MM.1S (cell line): ENCODE data around the gene PLAAT4.

ENCODE experiments used
- DNase-seq: peaks from one replicate; pipeline ENCODE4 v3.0.0-alpha.2; 2015
- H2AFZ ChIP-seq: fragments of 300-600 bp; sonication (generic); 2 replicates; pipeline ENCODE4 v1.6.0; 2016; ENCODE audit warnings: antibody characterized with exemption, low read length
- H3F3A ChIP-seq: fragments of 300-600 bp; sonication (generic); 2 replicates; pipeline ENCODE4 v1.6.1; 2016; ENCODE audit warnings: mild to moderate bottlenecking, antibody characterized with exemption, low read length, moderate library complexity, mixed read lengths; ENCODE audit not compliant: insufficient read depth
- H3K27ac ChIP-seq: fragments of 300-600 bp; sonication (generic); 2 replicates; pipeline ENCODE4 v1.5.1; 2016; ENCODE audit warnings: mild to moderate bottlenecking, low read length
- H3K27me3 ChIP-seq: fragments of 300-600 bp; sonication (generic); replicated peaks from 2 replicates; pipeline ENCODE4 v1.6.0; 2016; ENCODE audit warnings: low read length; ENCODE audit not compliant: insufficient read depth
- H3K36me3 ChIP-seq: fragments of 300-600 bp; sonication (generic); replicated peaks from 2 replicates; pipeline ENCODE4 v1.6.1; 2016; ENCODE audit warnings: mild to moderate bottlenecking, low read length, mixed read lengths; ENCODE audit not compliant: insufficient read depth
- H3K4me1 ChIP-seq: fragments of 300-600 bp; sonication (generic); 2 replicates; pipeline ENCODE4 v1.6.1; 2016; ENCODE audit warnings: low read length, mixed read lengths
- H3K4me2 ChIP-seq: fragments of 300-600 bp; sonication (generic); 2 replicates; pipeline ENCODE4 v1.6.0; 2016; ENCODE audit warnings: low read depth, low read length
- H3K4me3 ChIP-seq: fragments of 300-600 bp; sonication (generic); 2 replicates; pipeline ENCODE4 v1.5.1; 2016; ENCODE audit warnings: low read length, mixed read lengths
- H3K79me2 ChIP-seq: fragments of 300-600 bp; sonication (generic); 2 replicates; pipeline ENCODE4 v1.6.1; 2016; ENCODE audit warnings: mixed run types, low read length, mixed read lengths
- H3K9ac ChIP-seq: fragments of 300-600 bp; sonication (generic); 2 replicates; pipeline ENCODE4 v1.6.1; 2016; ENCODE audit warnings: low read length, mixed read lengths
- H3K9me2 ChIP-seq: fragments of 300-600 bp; sonication (generic); replicated peaks from 2 replicates; pipeline ENCODE4 v1.6.1; 2016; ENCODE audit warnings: mild to moderate bottlenecking, low read length, mixed read lengths; ENCODE audit not compliant: insufficient read depth
- H3K9me3 ChIP-seq: fragments of 300-600 bp; sonication (generic); replicated peaks from 2 replicates; pipeline ENCODE4 v1.6.1; 2016; ENCODE audit warnings: mild to moderate bottlenecking, low read length, mixed read lengths; ENCODE audit not compliant: insufficient read depth
- H4K20me1 ChIP-seq: fragments of 300-600 bp; sonication (generic); 2 replicates; pipeline ENCODE4 v1.6.1; 2016; ENCODE audit warnings: mild to moderate bottlenecking, low read length, moderate library complexity, mixed read lengths; ENCODE audit not compliant: insufficient read depth
- EZH2 ChIP-seq: fragments of 300-600 bp; sonication (generic); optimal IDR thresholded peaks from 2 replicates; pipeline ENCODE3; 2017; ENCODE audit warnings: low read depth, mild to moderate bottlenecking, antibody characterized with exemption, low read length, mixed read lengths
- EZH2phosphoT487 ChIP-seq: fragments of 300-600 bp; sonication (generic); IDR thresholded peaks from 2 replicates; pipeline ENCODE4 v1.6.1; 2018; ENCODE audit warnings: antibody characterized with exemption, low read length
- TF ChIP-seq, protein P1 (sequence below): fragments of 300-600 bp; sonication (generic); IDR thresholded peaks from 2 replicates; pipeline ENCODE4 v1.5.1; 2016; ENCODE audit warnings: antibody characterized with exemption, low read length, mixed read lengths

PLAAT4 gene

DNA sequence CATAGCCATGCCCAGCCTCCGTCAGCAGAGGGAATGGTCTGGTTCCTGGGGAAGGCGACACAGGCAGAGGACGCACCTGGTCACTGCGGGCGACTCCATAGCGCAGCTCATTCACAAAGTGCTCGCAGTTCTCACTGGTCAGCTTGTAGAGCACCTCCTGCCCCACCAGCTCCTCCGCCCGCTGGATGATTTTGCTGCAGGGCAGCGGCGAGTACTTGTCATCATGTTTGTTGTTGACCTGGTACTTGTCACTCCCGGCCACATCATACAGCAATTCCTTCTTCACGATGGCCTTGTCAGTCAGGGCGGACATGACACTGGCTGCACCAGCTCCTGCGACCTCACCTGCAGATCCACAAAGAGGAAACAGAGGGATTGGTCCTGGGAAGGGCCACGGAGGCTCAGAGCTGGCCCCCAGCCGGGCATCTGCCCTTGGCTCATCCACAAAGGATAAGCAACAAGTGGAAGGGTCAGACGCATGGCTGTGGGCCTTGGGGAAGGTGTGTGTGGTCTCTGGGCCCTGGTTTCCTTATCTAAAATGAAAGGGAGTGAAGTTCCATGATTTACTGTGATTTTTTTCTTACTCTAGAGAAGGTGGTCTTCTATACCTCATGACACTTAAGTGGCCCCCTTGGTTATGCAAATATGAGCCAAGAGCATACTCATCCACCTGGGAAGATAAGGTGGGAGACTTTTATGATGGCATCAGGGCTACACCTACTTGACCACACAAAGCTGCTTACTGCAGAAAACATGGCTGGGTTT lies 53.6 kb downstream of the PLAAT4 start:
- no peak overlapping the region for H3K27ac ChIP-seq
- no peaks in the 10 kb centered on the region for H3K36me3 ChIP-seq
- H3K9me3 ChIP-seq, result no peaks in the 10 kb centered on the region

GRCh38 chr11:63592975-63593395 lies 56.4 kb downstream of the PLAAT4 start:
- Histone ChIP-seq H3F3A (no peaks in the 10 kb centered on the region), H3K79me2 (no peaks in the 10 kb centered on the region), H3K4me2 (no peak overlapping the region), H2AFZ (no peak overlapping the region), H3K9me3 (no peaks in the 10 kb centered on the region), H3K4me3 (no peak overlapping the region), H3K4me1 (no peaks in the 10 kb centered on the region), H3K27ac (no peak overlapping the region), H3K36me3 (no peaks in the 10 kb centered on the region), H3K9ac (no peak overlapping the region), H3K9me2 (no peaks in the 10 kb centered on the region), H3K27me3 (no peaks in the 10 kb centered on the region), H4K20me1 (no peaks in the 10 kb centered on the region)
- TF ChIP-seq EZH2 (no peak), EZH2phosphoT487 (no peak)
- TF ChIP-seq, protein P1, sequence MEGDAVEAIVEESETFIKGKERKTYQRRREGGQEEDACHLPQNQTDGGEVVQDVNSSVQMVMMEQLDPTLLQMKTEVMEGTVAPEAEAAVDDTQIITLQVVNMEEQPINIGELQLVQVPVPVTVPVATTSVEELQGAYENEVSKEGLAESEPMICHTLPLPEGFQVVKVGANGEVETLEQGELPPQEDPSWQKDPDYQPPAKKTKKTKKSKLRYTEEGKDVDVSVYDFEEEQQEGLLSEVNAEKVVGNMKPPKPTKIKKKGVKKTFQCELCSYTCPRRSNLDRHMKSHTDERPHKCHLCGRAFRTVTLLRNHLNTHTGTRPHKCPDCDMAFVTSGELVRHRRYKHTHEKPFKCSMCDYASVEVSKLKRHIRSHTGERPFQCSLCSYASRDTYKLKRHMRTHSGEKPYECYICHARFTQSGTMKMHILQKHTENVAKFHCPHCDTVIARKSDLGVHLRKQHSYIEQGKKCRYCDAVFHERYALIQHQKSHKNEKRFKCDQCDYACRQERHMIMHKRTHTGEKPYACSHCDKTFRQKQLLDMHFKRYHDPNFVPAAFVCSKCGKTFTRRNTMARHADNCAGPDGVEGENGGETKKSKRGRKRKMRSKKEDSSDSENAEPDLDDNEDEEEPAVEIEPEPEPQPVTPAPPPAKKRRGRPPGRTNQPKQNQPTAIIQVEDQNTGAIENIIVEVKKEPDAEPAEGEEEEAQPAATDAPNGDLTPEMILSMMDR, result peak; percentile 44
- no peak for DNase-seq

More for the DNA sequence above, 53.6 kb downstream of the PLAAT4 start:
- no peak overlapping the region for H2AFZ ChIP-seq
- no peak overlapping the region for H3K4me3 ChIP-seq
- H3K9ac ChIP-seq, result no peak overlapping the region
- no peaks in the 10 kb centered on the region for H3K27me3 ChIP-seq
- no peaks in the 10 kb centered on the region for H3K9me2 ChIP-seq
- no peak for DNase-seq
- no peaks in the 10 kb centered on the region for H3K4me1 ChIP-seq
- H3F3A ChIP-seq, result no peaks in the 10 kb centered on the region
- H3K79me2 ChIP-seq, result no peaks in the 10 kb centered on the region
- TF ChIP-seq EZH2phosphoT487, result no peak
- TF ChIP-seq, protein P1, result no peak
- TF ChIP-seq EZH2, result no peak
- H4K20me1 ChIP-seq, result no peaks in the 10 kb centered on the region
- H3K4me2 ChIP-seq, result no peak overlapping the region

- Histone ChIP-seq H4K20me1 (no peaks in the 10 kb centered on the region), H2AFZ (no peak overlapping the region), H3K4me1 (no peaks in the 10 kb centered on the region), H3F3A (no peaks in the 10 kb centered on the region), H3K27me3 (no peaks in the 10 kb centered on the region), H3K9me2 (no peaks in the 10 kb centered on the region), H3K4me3 (no peak overlapping the region), H3K4me2 (no peak overlapping the region), H3K9me3 (no peaks in the 10 kb centered on the region), H3K9ac (no peak overlapping the region), H3K36me3 (no peaks in the 10 kb centered on the region), H3K79me2 (no peaks in the 10 kb centered on the region), H3K27ac (no peak overlapping the region)
- TF ChIP-seq EZH2phosphoT487 (no peak), EZH2 (no peak)
- TF ChIP-seq, protein P1, result no peak
- no peak for DNase-seq
Measured at GRCh38 chr11:63595296-63595695, 58.7 kb downstream of the PLAAT4 start.
